ENCODE measurements around the gene STX12.
"Not testable (repeated sequence)": the region's sequence is repeated elsewhere in the genome, so short reads cannot be mapped to it uniquely, and the experiment has no call there.

Gene STX12

DNA sequence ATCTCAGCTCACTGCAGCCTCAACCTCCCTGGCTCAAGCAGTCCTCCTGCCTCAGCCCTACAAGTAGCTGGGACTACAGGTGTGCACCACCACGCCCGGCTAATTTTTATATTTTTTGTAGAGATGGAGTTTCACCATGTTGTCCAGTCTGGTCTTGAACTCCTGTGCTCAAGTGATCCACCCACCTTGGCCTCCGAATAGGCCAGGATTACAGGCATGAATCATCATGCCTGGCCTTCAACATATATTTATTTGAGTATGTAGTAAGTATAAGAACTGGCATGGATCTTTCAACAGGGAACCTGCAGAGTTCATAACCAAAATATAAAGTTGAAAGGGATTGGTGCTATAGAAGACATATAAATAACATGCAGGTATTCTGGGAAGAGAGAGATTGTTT, 2.3 kb downstream of the STX12 start:
- DNase-seq (ENCODE audit: low spot score), result not testable (repeated sequence)

DNA sequence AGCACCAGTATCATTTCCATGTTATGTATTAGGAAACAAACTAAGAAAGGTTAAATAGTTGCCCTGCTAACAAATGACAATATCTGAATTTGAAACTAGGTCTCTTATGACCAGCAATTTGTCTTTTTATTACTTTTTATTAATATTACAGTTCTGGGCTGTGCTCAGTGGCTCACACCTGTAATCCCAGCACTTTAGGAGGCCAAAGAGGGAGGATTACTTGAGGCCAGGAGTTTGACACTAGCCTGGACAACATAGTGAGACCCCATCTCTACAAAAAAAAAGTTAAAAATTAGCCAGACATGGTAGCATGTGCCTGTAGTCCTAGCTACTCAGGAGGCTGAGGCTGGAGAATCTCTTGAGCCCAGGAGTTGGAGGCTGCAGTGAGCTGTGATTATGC, 3.3 kb downstream of the STX12 start:
- not testable (repeated sequence) for DNase-seq (ENCODE audit: low spot score)

DNA sequence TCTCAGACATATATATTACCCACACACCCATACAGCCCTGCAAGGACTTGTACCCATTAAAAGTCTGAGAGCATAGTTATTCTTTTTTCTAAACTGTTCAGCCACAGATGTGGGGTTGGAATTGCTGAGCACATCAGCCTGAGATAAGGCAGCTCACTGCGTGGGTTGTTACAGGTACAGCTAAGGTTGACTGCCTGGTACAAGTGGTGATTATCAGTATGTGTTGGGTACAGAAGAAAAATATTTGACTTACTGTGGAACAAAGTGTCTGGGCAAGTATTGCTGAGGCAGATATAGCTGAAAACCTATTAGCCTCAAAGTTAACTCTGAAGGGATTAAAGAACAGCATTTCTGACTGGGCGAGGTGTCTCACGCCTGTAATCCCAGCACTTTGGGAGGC, 5.0 kb downstream of the STX12 start:
- no peak for DNase-seq (ENCODE audit: low spot score)

DNA sequence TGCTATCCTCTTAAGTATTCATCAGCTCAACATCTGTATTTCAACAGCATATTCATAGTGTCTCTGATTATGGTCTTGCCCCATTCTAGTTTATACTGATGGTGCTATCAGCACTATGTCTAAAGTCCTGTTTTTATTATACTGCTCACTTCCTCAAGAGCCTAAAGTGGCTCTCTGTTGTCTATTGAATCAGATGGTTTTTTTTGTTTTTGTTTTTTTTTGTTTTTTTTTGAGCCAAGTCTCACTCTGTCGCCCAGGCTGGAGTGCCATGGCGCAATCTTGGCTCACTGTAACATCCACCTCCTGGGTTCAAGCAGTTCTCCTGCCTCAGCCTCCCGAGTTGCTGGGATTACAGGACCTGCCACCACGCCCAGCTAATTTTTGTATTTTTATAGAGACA, 6.1 kb downstream of the STX12 start:
- DNase-seq (ENCODE audit: low spot score), result no peak

DNA sequence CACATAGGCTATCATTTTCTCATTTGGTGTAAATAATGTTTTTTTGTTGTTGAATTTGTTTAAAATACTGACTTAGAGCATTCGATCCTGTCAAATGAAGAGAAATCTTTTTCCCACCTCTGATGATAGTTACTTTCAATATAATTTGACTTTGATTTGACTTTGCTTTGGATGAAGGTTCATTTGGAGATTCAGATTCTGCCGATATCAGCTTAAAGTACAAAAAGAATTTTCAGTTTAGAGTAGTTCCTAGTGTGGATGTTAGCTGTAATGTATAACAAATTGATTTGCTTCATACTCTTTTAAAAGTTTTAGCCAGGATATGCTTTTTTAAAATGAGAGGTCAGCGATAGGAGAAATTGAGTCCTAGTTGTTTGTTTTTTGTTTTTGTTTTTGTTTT, 9.9 kb downstream of the STX12 start:
- no peak for DNase-seq (ENCODE audit: low spot score)

DNA sequence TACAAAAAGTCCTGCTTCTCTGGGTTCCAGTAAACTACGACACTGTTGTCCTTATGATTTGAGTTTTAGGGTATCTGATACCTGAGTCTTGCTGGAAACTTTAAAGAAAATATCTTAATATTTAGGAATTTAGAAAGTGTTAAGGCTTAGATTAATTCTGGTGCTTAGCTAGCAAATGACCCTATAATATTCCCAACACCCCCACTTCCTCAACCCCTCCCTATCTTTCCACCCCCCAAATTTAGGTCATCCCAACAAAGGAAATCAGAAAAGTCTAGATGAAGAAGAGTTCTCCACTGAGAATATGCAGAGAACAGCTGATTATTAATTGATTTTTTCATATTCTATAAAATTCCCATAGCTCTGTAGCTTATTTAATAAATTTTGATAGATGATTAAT, 11.7 kb downstream of the STX12 start:
- DNase-seq (ENCODE audit: low spot score), result no peak

DNA sequence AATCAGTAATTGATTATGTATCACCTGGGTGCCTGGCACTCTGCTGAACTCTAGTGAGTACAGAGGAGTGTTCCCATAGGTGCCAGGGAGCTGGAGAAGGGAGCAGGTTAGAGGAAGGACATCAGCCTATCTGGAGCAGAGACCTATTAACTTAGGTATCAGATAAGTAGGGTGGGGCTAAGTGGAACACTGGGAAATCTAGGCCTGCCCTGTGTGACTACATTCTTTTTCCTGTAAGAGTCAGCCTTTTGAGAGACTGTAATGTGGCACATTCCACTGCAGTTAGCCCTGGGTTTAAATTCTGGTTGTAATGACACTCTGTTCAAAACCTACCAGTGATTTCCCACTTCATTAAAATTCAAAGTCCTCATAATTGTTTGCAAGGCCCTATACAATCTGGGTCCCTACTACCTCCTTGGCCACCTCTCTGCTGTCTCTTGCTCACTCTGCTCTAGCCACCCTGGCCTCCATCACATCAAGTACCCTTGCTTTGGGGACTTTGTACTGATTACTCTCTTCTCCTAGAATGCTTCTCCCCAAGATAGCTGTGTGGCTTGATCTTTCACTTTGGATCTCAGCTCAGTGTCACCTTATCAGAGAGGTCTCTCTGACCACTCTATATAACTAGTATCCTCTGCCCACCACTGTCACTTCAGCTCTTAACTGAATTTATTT, 12.9 kb downstream of the STX12 start:
- no peak for DNase-seq (ENCODE audit: low spot score)

DNA sequence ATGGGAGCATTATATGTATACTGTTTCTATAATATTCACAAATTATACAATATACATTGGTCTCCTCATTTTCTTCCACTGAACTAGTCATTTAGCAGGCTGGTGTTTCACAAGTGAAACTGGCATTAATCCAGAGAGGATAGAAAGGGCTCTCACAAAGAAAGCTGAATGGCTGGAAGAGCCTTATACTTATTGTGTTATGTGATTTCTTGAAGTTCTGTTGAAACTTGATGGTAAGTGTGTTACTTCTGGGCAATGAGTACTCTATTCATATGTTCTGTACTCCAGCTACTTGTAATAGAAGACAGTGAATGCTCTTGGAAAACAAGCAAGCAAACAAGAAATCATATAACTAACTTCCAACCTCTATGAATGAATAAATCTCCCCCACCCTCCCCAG, 14.9 kb downstream of the STX12 start:
- no peak for DNase-seq (ENCODE audit: low spot score)

DNA sequence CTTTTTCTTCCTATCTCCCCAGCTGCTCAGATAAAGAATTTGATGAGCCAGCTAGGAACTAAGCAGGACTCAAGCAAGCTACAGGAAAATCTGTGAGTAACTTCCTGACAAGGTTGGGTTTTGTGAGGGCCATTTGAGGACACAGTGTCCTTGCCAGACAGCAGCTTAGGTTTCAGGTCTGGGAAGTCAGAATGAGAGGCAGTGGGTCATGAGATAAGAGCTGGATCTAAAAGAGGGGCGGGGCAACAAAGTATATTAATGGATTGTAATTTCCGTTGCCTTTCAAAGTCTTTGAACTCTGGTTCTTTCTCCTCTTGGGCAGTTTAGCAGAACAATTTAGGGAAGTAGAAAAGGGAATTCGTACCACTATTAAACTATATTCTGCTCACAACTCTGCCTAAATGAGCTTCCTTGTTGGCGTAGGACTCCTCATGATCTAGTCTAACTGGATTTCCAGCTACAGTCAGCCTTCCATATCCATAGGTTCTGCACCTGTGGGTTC, 16.6 kb downstream of the STX12 start:
- DNase-seq (ENCODE audit: low spot score), result no peak

DNA sequence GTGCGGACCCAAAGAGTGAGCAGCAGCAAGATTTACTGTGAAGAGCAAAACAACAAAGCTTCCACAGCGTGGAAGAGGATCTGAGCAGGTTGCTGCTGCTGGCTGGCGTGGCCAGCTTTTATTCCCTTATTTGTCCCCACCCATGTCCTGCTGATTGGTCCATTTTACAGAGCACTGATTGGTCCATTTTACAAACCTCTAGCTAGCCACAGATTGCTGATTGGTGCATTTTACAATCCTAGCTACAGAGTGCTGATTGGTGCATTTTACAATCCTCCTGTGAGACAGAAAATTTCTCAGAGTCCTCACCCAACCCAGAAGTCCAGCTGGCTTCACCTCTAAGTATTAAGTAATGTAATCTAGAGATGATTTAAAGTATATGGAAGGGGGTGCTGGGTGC, 17.3 kb downstream of the STX12 start:
- DNase-seq (ENCODE audit: low spot score), result not testable (repeated sequence)

DNA sequence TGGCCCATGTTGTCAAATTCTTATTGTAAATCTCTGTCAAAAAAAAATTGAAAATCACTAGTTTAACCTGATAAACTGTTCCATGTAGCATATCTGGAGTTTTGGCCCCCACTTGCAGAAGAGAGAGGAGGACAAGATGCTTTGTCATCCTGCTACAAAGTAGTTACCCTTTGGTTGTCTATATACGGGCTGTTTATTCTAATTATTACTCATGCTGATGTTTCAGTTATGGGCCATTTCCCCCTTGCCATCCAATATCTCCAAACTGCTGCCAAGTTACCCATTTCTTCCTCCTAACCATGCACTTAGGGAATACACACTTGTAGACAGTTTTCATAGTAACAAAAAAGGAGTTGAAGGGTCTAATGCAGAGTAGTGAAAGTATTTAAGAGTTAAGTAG, 22.6 kb downstream of the STX12 start:
- no peak for DNase-seq (ENCODE audit: low spot score)

DNA sequence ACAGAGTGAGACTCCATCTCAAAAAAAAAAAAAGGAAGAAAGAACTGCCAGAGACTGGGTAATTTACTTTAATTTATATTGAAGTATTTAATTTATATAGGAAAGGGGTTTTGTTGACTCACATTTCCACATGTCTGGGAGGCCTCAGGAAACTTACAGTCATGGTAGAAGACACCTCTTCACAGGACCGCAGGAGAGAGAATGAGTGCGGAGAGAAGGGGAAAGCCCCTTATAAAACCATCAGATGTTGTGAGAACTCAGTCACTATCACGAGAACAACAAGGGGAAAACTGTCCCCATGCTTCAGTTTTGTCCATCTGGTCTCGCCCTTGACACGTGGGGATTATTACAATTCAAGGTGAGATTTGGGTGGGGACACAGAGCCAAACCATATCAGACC, 31.8 kb downstream of the STX12 start:
- no peak for DNase-seq (ENCODE audit: low spot score)

DNA sequence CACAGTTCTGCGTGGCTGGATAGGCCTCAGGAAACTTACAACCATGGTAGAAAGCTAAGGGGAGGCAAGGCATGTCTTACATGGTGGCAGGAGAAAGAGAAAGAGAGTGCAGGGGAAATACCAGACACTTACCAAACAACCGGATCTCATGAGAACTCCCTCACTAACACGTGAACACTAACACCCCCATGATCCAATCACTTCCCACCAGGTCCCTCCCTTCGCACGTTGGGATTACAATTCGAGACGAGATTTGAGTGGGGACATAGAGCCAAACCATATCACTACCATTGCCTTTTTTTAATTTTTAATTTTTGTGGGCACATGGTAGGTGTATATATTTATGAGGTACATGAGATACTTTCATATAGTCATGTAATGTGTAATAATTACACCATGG, 33.7 kb downstream of the STX12 start:
- DNase-seq (ENCODE audit: low spot score), result no peak

DNA sequence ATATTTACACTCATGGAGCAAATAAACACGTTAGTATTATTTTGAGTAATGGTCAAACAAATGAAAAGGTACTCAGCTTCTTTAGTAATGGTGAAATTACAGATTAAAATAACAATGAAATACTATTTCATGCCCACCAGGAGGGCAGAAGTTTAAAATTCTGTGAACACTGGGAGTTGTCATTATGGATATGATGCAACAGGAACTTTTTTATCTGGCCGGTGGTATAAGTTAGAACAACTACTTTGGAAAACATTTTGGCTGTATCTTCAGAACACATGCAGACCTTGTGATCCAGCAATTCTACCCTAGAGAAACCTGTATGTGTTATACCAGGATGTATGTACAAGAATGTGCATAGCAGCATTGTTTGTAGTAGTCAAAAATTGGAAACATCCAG, 34.4 kb downstream of the STX12 start:
- DNase-seq (ENCODE audit: low spot score), result no peak

DNA sequence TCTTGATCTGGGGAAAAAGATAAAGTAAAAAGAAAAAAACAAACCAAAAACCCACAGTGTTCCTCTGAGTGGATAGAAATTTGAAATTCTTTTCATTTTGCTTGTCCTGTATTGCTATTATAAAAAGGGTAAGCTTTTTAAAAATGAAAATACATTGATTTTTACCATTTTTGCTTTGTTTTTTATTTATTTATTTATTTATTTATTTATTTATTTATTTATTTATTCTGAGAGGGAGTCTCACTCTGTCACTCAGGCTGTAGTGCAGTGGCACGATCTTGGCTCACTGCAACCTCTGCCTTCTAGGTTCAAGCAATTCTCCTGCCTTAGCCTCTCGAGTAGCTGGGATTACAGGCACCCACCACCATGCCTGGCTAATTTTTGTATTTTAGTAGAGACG, 35.1 kb downstream of the STX12 start:
- DNase-seq (ENCODE audit: low spot score), result not testable (repeated sequence)

DNA sequence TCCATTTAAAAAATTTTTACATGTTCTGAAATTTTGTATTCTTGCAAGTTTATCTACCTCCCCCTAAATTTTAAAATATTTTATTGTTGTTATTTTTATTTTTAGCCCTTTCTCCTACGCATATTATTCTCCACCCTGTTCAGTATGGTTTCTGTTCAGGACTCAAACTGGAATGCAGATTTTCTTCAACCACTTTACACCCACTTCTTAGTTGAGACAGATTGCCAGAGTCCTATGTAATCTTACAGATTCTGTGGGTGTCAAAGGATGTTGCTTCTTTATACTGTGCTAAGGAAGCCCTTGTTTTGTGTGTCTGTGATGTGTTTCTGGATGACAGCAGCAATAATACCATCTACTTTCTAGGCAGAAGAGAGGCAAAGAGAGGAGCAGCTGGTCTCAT, 36.9 kb downstream of the STX12 start:
- peak; percentile 30 for DNase-seq (ENCODE audit: low spot score)

DNA sequence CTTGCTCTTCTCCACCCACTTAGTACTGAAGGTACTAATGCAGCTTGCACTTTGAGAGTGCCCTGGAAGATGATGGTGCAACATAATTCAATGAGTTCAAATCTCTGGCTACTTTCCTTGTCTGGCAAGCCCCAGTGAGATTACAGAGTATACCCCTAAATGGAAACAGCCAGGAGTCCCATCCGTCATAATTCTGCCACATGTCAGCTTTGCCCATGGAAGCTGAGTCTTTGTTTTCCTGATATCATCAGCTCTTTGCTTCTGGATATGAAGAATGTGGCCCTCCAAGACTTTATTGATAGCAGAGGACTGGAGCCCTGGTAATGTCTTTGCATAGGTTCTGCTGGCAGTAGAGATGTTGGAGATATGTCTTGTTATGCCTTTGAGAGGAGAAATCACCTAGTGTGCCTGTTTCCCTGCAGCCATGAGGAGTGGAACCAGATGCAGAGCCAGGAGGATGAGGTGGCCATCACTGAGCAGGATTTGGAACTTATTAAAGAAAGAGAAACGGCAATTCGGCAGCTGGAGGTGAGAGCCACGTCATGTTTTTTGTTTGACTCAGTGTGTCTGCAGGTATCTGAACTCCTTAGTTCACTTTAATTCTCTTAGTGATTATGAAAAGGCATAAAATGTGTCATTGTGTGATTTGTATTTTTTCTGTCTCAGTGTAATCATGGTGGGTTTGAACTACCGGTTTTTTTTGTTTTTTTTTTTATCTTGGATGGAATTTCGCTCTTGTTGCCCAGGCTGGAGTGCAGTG, 38.9 kb downstream of the STX12 start:
- peak; percentile 96 for DNase-seq (ENCODE audit: low spot score)

DNA sequence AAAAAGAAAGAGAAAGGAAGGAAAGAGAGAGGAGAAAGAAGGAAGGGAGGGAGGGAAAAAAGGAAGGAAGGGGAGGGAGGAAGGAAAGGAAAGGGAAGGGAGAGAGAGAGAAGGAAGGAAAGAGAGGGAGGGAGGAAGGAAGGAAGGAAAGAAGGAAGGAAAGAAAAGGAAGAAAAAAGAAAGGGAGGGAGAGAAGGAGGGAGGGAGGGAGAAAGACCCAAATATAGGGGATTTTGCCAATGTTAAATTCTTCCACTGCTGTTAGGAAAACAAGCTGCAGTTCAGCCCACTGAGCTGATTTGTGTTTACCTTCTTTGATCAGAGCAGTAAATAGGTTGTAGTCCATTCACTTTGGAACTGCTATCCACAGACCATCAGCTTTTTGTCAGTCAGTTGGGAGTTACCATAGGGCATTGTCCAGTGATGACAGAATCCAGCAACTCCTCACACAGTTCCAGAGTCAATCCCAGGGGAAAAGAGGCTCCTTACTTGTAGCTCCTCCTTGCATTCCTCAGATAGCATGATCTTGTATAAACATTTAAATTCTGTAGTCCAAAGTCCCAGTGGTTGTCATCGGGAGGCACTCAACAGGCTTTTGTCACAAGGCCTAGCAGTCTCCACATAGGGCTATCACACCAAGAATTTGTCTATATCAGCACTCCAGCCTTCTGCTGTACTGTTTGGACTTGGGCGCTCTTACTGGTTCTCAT, 44.1 kb downstream of the STX12 start:
- DNase-seq (ENCODE audit: low spot score), result no peak

DNA sequence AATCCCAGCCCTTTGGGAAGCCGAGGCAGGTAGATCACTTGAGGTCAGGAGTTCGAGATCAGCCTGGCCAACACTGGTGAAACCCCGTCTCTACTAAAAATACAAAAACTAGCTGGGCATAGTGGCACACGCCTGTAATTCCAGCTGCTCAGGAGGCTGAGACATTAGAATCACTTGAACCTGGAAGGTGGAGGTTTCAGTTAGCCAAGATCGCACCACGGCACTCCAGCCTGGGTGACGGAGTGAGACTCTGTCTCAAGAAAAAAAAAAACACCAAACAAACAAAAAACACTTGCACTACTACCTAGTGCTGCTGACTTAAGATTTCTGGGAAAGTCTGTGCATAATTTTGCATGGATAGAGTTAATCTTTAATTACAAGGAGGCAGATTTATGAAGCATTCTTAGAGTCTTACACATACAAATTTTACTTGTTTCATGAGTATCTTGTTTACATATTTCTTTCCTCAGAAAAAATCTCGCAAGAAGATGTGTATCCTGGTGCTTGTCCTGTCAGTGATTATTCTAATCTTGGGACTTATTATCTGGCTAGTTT, 48.8 kb downstream of the STX12 start:
- DNase-seq (ENCODE audit: low spot score), result no peak

DNA sequence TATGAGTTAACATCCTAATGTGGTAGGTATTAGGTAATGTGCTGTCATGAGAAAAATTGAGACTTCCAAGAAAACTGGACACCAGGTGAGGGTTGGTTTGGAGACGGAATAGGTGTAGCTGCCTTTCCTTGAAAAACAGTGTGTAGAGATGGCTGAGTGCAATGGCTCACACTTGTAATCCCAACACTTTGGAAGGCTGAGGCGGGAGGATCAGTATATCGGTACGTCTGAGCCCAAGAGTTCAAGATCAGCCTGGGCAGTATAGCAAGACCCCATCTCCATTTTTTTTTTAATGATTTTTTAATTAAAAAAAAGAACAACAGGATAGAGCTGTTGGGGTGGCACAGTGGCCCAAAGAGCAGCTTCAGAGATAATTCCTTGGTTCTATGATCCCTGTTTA, 50.8 kb downstream of the STX12 start:
- DNase-seq (ENCODE audit: low spot score), result no peak

DNA sequence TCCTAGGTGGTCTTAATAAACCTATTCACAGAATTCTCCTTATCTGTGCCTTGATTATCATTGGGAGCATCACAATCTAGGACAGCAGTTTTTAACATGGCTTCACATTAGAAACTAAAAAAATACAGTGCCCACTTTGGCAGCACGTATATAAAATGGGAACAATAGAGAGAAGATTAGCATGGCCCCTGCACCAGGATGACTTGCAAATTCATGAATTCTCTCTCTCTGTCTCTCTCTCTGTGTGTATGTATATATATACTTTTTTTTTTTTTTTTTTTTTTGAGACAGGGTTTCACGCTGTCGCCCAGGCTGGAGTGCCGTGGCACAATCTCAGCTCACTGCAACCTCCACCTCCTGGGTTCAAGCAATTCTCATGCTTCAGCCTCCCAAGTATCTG, 51.4 kb downstream of the STX12 start:
- DNase-seq (ENCODE audit: low spot score), result no peak

DNA sequence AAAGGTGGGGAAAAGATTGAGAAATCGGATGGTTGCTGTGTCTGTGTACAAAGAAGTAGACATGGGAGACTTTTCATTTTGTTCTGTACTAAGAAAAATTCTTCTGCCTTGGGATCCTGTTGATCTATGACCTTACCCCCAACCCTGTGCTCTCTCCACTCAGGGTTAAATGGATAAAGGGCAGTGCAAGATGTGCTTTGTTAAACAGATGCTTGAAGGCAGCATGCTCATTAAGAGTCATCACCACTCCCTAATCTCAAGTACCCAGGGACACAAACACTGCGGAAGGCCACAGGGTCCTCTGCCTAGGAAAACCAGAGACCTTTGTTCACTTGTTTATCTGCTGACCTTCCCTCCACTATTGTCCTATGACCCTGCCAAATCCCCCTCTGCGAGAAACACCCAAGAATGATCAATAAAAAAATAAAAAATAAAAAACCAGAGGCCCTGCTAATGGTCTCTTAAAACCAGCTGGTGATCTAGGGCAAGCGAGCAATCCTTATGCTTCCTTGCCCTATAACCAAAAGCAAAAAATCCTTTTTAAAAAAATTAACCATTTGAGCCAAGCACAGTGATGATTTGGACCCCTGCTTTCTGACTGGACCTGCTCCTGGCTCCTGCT, 56.4 kb downstream of the STX12 start:
- DNase-seq (ENCODE audit: low spot score), result not testable (repeated sequence)
